Karpas-422 (cell line): ENCODE results near the gene STS. TPM values are rescaled to one million over a fixed set of nuclear protein-coding genes. Genes with fewer than 3 reads are reported as not detected.

ENCODE experiments used
- DNase-seq: peaks from one replicate; pipeline ENCODE4 v3.0.0-alpha.2; 2015
- H2AFZ ChIP-seq: fragments of 200-600 bp; sonication (generic); 2 replicates; pipeline ENCODE4 v1.6.1; 2014; ENCODE audit warnings: antibody characterized with exemption, low read length, mixed read lengths
- H3K27ac ChIP-seq: fragments of 200-600 bp; sonication (generic); 2 replicates; pipeline ENCODE4 v1.5.1; 2014; ENCODE audit warnings: mild to moderate bottlenecking, low read length, moderate library complexity
- H3K27me3 ChIP-seq: fragments of 200-600 bp; sonication (generic); 2 replicates; pipeline ENCODE4 v1.6.1; 2014; ENCODE audit warnings: low read length, mixed read lengths
- H3K36me3 ChIP-seq: fragments of 200-600 bp; sonication (generic); 2 replicates; pipeline ENCODE4 v1.6.1; 2014; ENCODE audit warnings: low read length, mixed read lengths; ENCODE audit not compliant: insufficient read depth
- H3K4me1 ChIP-seq: fragments of 200-600 bp; sonication (generic); 2 replicates; pipeline ENCODE4 v1.6.1; 2014; ENCODE audit warnings: mild to moderate bottlenecking, low read length, mixed read lengths
- H3K4me2 ChIP-seq: fragments of 200-600 bp; sonication (generic); 2 replicates; pipeline ENCODE4 v1.6.1; 2014; ENCODE audit warnings: low read length, low read depth, mild to moderate bottlenecking; ENCODE audit not compliant: poor library complexity, severe bottlenecking
- H3K4me3 ChIP-seq: fragments of 200-600 bp; sonication (generic); 2 replicates; pipeline ENCODE4 v1.5.1; 2014; ENCODE audit warnings: mild to moderate bottlenecking, antibody characterized with exemption, low read length, mixed read lengths
- H3K79me2 ChIP-seq: fragments of 200-600 bp; sonication (generic); 2 replicates; pipeline ENCODE4 v1.6.1; 2014; ENCODE audit warnings: mild to moderate bottlenecking, low read length, mixed read lengths
- H3K9ac ChIP-seq: fragments of 200-600 bp; sonication (generic); 2 replicates; pipeline ENCODE4 v1.6.0; 2014; ENCODE audit warnings: low read length
- H3K9me2 ChIP-seq: fragments of 200-600 bp; sonication (generic), shearing (Covaris generic); replicated peaks from 2 replicates; pipeline ENCODE4 v1.6.0; 2014; ENCODE audit warnings: mild to moderate bottlenecking, low read length, moderate library complexity; ENCODE audit not compliant: insufficient read depth
- H3K9me3 ChIP-seq: fragments of 300-700, 200-600 bp; sonication (generic); 2 replicates; pipeline ENCODE4 v1.6.1; 2014; ENCODE audit warnings: low read length, mixed read lengths
- H4K20me1 ChIP-seq: fragments of 200-600 bp; sonication (generic); 2 replicates; pipeline ENCODE4 v1.6.1; 2014; ENCODE audit warnings: mild to moderate bottlenecking, antibody characterized with exemption, low read length, low read depth; ENCODE audit not compliant: insufficient read depth
- total RNA-seq: library from RNA; depleted of rRNA; stranded (reverse); fragments of >200 nt; shearing (Covaris generic); gene quantifications from 2 replicates; pipeline ENCODE4 v1.2.3, GENCODE V29; 2014; ENCODE audit warnings: low replicate concordance

Gene STS
- total RNA-seq, 1 experiment from 2014 or later = 28.5 TPM

DNA sequence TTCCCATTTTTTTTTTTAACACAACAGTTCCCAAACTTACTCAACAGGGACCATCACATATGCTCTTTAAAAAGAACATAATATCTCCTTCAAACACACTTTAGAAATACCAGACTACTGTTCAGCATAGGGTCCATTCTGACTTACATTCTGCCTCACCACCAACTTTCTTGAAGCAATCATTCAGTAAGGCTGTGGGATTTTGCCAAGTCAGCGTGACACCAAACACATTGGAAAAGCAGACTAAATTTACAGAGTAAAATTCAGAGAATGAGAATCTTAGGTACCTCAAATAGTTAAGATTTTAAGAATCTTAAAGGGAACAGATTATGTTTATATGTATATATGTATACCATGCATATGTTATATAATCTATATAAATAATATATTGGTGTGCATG, 7.7 kb downstream of the STS start:
- no peak overlapping the region; the same call in 1 of the 2 replicates for H3K9ac ChIP-seq
- no peak overlapping the region for H2AFZ ChIP-seq
- H3K4me2 ChIP-seq = peak overlapping the region; percentile 2
- H3K79me2 ChIP-seq = peaks cover 93% of the 10 kb centered on the region
- no peaks in the 10 kb centered on the region for H3K9me2 ChIP-seq
- peaks cover 11% of the 10 kb centered on the region; the same call in 1 of the 2 replicates for H3K36me3 ChIP-seq
- no peaks in the 10 kb centered on the region for H4K20me1 ChIP-seq
- H3K4me3 ChIP-seq = no peak overlapping the region
- H3K4me1 ChIP-seq = peaks cover 68% of the 10 kb centered on the region
- peak overlapping the region; percentile 31; the same call in 1 of the 2 replicates for H3K27ac ChIP-seq
- H3K27me3 ChIP-seq = no peaks in the 10 kb centered on the region
- no peaks in the 10 kb centered on the region for H3K9me3 ChIP-seq
- DNase-seq = no peak

DNA sequence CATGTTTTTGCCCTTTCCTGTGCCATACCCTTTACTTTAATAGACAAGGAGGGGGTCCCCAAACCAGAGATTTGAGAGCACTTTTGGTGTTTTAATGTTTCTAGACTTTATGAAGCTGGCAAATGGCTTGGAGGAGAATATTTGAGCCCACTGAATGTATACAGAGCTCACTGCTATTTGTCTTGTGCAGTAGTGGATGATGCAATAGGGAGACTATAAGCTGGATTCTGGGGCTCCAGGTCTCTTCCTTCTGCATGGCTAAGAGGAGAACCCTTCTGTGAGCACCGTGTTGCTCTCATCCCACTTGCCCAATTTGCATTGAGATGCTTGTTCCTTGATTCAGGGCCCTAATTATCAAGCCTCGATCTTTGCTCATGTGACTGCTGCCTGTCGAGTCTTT, 9.4 kb downstream of the STS start:
- no peaks in the 10 kb centered on the region for H3K9me3 ChIP-seq
- H3K27me3 ChIP-seq = no peaks in the 10 kb centered on the region
- no peak overlapping the region for H3K4me3 ChIP-seq
- H3K4me1 ChIP-seq = peaks cover 60% of the 10 kb centered on the region
- peak overlapping the region; percentile 69 for H3K27ac ChIP-seq
- no peak for DNase-seq
- peak overlapping the region; percentile 18 for H3K4me2 ChIP-seq
- H2AFZ ChIP-seq = no peak overlapping the region
- peaks cover 5% of the 10 kb centered on the region; the same call in 1 of the 2 replicates for H3K36me3 ChIP-seq
- no peaks in the 10 kb centered on the region for H4K20me1 ChIP-seq
- peaks cover 90% of the 10 kb centered on the region for H3K79me2 ChIP-seq
- no peaks in the 10 kb centered on the region for H3K9me2 ChIP-seq
- H3K9ac ChIP-seq = no peak overlapping the region

DNA sequence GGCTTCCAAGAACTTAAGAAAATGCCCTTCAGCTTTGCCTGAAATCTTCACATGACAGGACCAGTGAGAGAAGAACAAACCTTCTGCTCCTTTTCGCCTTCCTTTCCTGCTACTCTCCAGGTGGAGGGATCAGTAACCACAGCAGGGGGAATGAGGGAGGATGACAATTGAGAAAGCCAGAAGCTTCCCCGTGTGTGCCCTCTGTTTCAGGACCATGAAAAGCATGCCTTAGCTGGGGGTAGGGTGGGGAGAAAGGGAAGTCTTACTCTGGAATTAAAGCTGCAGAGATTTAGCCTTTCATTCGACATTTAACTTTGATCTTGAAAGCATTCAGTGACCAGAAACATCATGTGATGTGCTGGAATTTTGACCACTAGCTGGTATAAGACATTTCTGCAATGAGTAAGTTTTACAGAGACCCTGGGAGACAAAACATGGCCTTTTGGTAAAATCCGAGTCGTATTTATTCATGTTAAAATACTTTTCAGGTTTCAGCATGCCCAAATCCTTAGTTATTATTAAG, 11.0 kb downstream of the STS start:
- Histone ChIP-seq H4K20me1 (no peaks in the 10 kb centered on the region), H3K4me2 (no peak overlapping the region), H3K27ac (peak overlapping the region; percentile 31; the same call in 1 of the 2 replicates)

DNA sequence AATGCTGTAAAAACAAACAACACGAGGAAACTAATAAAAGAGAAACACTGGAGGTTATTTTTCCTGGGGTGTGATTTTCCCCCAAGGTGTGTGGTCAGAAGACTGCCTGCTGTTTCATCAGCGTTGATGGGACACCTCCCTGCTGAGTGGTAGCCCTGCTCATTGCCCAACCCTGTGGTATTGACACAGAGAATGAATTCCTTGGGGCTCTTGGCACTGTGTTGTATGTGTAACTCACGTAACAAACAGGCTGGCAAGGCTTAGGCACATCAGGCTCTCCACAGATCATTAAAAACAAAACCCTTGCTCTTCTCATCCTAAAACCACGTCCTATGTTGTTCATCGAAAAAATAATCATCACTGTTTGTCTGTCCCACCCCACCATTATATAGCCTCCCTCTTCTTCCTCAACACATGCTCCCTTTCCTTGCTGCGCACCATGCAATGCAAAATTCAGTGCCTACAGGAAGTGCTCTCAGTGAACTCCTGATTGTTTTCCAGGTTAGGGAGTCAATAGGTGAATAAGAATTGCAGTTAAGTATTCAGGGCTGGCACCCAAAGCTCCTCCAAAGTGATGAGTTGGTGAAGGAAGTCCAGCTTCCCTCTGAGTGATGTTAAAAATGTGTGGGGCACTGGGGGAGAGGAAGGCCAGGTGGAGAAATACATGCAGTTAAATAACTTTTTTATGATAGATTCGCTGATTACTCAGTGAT, 11.8 kb downstream of the STS start:
- Histone ChIP-seq H3K9me2 (no peaks in the 10 kb centered on the region), H3K9ac (no peak overlapping the region), H3K27ac (peak overlapping the region; percentile 31; the same call in 1 of the 2 replicates), H4K20me1 (no peaks in the 10 kb centered on the region), H3K27me3 (no peaks in the 10 kb centered on the region), H3K9me3 (no peaks in the 10 kb centered on the region), H3K4me3 (no peak overlapping the region), H3K79me2 (peaks cover 90% of the 10 kb centered on the region), H3K4me2 (no peak overlapping the region), H3K36me3 (peaks cover 14% of the 10 kb centered on the region), H3K4me1 (peaks cover 54% of the 10 kb centered on the region), H2AFZ (no peak overlapping the region)
- DNase-seq = no peak

More for the DNA sequence above, 11.0 kb downstream of the STS start:
- DNase-seq = no peak
- Histone ChIP-seq H3K9me3 (no peaks in the 10 kb centered on the region), H3K36me3 (peaks cover 9% of the 10 kb centered on the region), H3K27me3 (no peaks in the 10 kb centered on the region), H3K4me1 (peaks cover 55% of the 10 kb centered on the region), H3K9ac (no peak overlapping the region), H2AFZ (no peak overlapping the region), H3K79me2 (peaks cover 90% of the 10 kb centered on the region), H3K9me2 (no peaks in the 10 kb centered on the region), H3K4me3 (no peak overlapping the region)

DNA sequence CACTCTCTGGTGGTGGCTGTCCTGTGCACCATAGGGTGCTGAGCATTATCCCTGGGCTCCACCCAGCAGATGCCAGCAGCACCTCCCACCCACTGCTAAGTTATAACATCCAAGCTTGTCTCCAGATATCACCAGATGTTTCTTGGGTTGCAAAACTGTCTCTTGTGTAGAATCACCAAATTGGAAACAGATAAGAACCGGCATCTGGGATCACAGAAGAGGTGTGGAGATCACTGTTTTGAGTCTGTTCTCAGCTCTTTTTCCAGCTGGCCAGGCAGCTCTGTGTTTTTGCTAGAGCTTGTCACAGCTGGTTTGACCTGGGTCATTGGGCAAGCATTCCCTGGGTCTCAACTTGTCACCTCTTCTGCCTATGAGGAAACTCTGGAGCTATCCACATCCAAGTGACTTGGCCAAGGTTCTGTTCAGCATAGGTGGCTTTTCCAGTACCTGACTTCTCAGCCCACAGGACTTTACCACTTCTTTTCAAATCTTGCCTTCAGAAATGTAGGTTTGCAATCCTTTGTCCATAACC, 15.7 kb downstream of the STS start:
- no peak overlapping the region for H3K4me3 ChIP-seq

DNA sequence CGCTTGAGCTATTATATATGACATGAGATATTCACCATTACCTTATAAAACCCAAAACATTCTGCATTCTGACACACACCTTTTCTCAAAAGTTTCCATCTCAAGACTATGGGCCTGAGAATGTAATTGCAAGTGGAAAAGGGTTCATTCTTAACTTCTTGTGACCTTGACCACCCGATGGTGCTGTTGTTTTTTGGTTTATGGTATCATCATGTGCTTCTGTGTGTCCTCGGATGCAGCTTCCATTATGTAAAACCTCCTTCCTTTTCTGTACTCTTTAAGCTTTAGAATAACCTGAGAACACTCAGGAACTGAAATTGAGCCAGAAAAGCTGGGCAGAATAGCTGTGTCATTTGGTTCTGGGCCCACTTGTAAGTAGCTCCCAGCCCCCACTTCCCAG, 16.7 kb downstream of the STS start:
- Histone ChIP-seq H3K4me1 (peaks cover 33% of the 10 kb centered on the region), H3K9ac (no peak overlapping the region), H2AFZ (no peak overlapping the region), H3K79me2 (peaks cover 89% of the 10 kb centered on the region), H3K4me3 (no peak overlapping the region), H4K20me1 (no peaks in the 10 kb centered on the region), H3K9me2 (no peaks in the 10 kb centered on the region), H3K27ac (peak overlapping the region; percentile 34), H3K36me3 (peaks cover 50% of the 10 kb centered on the region), H3K27me3 (no peaks in the 10 kb centered on the region), H3K9me3 (peaks cover 6% of the 10 kb centered on the region; the same call in 1 of the 2 replicates), H3K4me2 (no peak overlapping the region)
- peak; percentile 61 for DNase-seq

More for the DNA sequence above, 15.7 kb downstream of the STS start:
- H3K9me3 ChIP-seq = no peaks in the 10 kb centered on the region
- peaks cover 41% of the 10 kb centered on the region for H3K36me3 ChIP-seq
- no peaks in the 10 kb centered on the region for H4K20me1 ChIP-seq
- no peak overlapping the region for H3K9ac ChIP-seq
- no peak overlapping the region for H3K4me2 ChIP-seq
- H2AFZ ChIP-seq = no peak overlapping the region
- peaks cover 89% of the 10 kb centered on the region for H3K79me2 ChIP-seq
- H3K27me3 ChIP-seq = no peaks in the 10 kb centered on the region
- peaks cover 38% of the 10 kb centered on the region for H3K4me1 ChIP-seq
- no peak for DNase-seq
- H3K27ac ChIP-seq = peak overlapping the region; percentile 32; the same call in 1 of the 2 replicates
- H3K9me2 ChIP-seq = no peaks in the 10 kb centered on the region

DNA sequence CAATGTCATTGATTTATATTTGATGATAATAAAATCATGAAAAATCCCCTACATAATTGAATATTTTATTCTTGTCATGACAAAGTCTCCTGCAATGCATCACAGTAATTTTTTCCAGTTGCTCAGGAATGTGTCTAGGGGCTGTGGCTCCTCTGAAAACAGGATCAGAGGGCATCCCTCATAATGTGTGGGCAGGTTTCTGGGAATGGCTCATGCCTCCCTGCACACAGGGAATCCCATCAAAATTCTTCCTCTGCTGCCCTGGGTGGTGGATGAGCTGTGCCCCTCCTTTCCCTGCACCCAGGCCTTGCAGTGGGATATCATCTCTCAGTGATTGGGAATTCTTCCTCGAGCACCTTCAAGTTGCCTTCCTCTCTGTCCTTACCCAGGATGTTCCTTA, 20.9 kb downstream of the STS start:
- DNase-seq = no peak
- Histone ChIP-seq H3K4me1 (peaks cover 28% of the 10 kb centered on the region), H3K79me2 (peaks cover 92% of the 10 kb centered on the region), H3K9ac (no peak overlapping the region), H3K4me3 (no peak overlapping the region), H3K4me2 (no peak overlapping the region), H3K9me3 (peaks cover 7% of the 10 kb centered on the region; the same call in 1 of the 2 replicates), H3K36me3 (peaks cover 65% of the 10 kb centered on the region), H3K9me2 (no peaks in the 10 kb centered on the region), H2AFZ (no peak overlapping the region), H4K20me1 (no peaks in the 10 kb centered on the region), H3K27me3 (no peaks in the 10 kb centered on the region), H3K27ac (no peak overlapping the region)

DNA sequence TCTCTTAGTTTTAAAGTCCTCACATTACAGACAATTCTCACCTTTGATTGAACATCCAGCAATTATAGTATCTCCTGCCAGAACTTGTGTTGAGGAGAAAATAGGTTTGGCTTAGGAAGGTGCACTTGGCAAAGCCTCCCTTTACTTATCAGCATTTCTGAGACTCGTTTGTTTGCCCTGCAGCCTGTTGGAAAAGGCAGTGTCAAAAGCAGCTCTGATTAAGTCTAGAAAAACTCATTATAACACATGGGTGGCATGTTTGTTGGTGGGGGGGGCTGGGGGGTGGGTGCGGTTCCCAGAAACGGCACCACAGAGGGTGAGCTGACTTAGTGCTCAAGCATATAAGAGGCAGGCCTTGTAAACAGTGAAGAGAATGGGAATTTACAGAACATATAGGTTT, 22.1 kb downstream of the STS start:
- H3K9me2 ChIP-seq = no peaks in the 10 kb centered on the region
- H3K4me2 ChIP-seq = no peak overlapping the region
- H3K4me1 ChIP-seq = peaks cover 21% of the 10 kb centered on the region
- H3K4me3 ChIP-seq = no peak overlapping the region
- H3K36me3 ChIP-seq = peaks cover 67% of the 10 kb centered on the region
- peaks cover 7% of the 10 kb centered on the region; the same call in 1 of the 2 replicates for H3K9me3 ChIP-seq
- H3K27me3 ChIP-seq = no peaks in the 10 kb centered on the region
- H2AFZ ChIP-seq = no peak overlapping the region
- H3K9ac ChIP-seq = no peak overlapping the region
- no peaks in the 10 kb centered on the region for H4K20me1 ChIP-seq
- H3K27ac ChIP-seq = no peak overlapping the region
- no peak for DNase-seq
- H3K79me2 ChIP-seq = peaks cover 92% of the 10 kb centered on the region
